HepG2 (cell line): Measurements from ENCODE around the gene SEMA3F. TPM values are rescaled to one million over a fixed set of nuclear protein-coding genes. Genes with fewer than 3 reads are reported as not detected.

Experiments
- DR1 ChIP-seq: sonication (generic); formaldehyde crosslinking; IDR thresholded peaks from 2 replicates; pipeline ENCODE4 v1.8.0; 2021; ENCODE audit warnings: mild to moderate bottlenecking, missing genetic modification reagents, inconsistent platforms
- MIXL1 ChIP-seq: IDR thresholded peaks from 2 replicates; pipeline ENCODE4 v1.6.1; 2016
- NFE2L2 ChIP-seq: fragments of 150-350 bp; IDR thresholded peaks from 2 replicates; pipeline ENCODE4 v1.6.1; 2014; ENCODE audit warnings: low read length
- POLR2G ChIP-seq: fragments of 200-400 bp; formaldehyde crosslinking; IDR thresholded peaks from 2 replicates; pipeline ENCODE4 v1.6.1; 2018; ENCODE audit warnings: mild to moderate bottlenecking, low read depth, low read length, moderate library complexity
- PRMT3 ChIP-seq: sonication (generic); formaldehyde crosslinking; IDR thresholded peaks from 2 replicates; pipeline ENCODE4 v1.8.1; 2022; ENCODE audit warnings: low read depth, mild to moderate bottlenecking, moderate library complexity, missing genetic modification reagents, borderline replicate concordance
- SIN3B ChIP-seq: fragments of 150-350 bp; IDR thresholded peaks from 2 replicates; pipeline ENCODE4 v1.6.1; 2014; ENCODE audit warnings: low read length
- SP2 ChIP-seq: sonication (generic); formaldehyde crosslinking; IDR thresholded peaks from 2 replicates; pipeline ENCODE4 v1.5.1; 2020; ENCODE audit warnings: mild to moderate bottlenecking, missing genetic modification reagents
- SP4 ChIP-seq: sonication (generic); formaldehyde crosslinking; IDR thresholded peaks from 2 replicates; pipeline ENCODE4 v1.8.1; 2023; ENCODE audit warnings: mild to moderate bottlenecking, missing genetic modification reagents
- TAF1 ChIP-seq: sonication (generic); formaldehyde crosslinking; IDR thresholded peaks from 2 replicates; pipeline ENCODE4 v1.4.0; 2020; ENCODE audit warnings: missing genetic modification reagents
- ZHX1 ChIP-seq: sonication (generic); formaldehyde crosslinking; IDR thresholded peaks from 2 replicates; pipeline ENCODE4 v1.8.1; 2022; ENCODE audit warnings: low read depth, mild to moderate bottlenecking, missing genetic modification reagents
- ZNF335 ChIP-seq: sonication (generic); formaldehyde crosslinking; IDR thresholded peaks from 2 replicates; pipeline ENCODE4 v1.4.0; 2020; ENCODE audit warnings: missing genetic modification reagents
- ZNF616 ChIP-seq: sonication (generic); formaldehyde crosslinking; IDR thresholded peaks from 2 replicates; pipeline ENCODE4 v1.5.0; 2020; ENCODE audit warnings: low read depth, mild to moderate bottlenecking, missing genetic modification reagents
- polyA plus RNA-seq, 8 experiments: library from polyadenylated mRNA; depleted of rRNA in 3 of 8; stranded (reverse) in 7 of 8; unstranded in 1 of 8; fragments of >200 nt; fragmentation: Illumina TruSeq in 4 of 8; extraction: Trizol in 4 of 8; gene quantifications; 2 replicates each; pipeline versions ENCODE4 v1.2.1 to v1.2.3, GENCODE V29; 2011 to 2016; ENCODE audit warnings: low read depth in 4 of 8, missing spikeins in 1 of 8, mixed read lengths in 1 of 8; ENCODE audit not compliant: insufficient read depth in 1 of 8
- total RNA-seq, 5 experiments: library from RNA; depleted of rRNA; stranded (reverse); fragments of >200 nt; fragmentation: Illumina TruSeq; extraction: Trizol; gene quantifications; 2 replicates each; pipeline ENCODE4 v1.2.3, GENCODE V29; 2016; ENCODE audit warnings: low read depth in 1 of 5
- TF ChIP-seq, protein P1 (sequence below): sonication (generic); formaldehyde crosslinking; IDR thresholded peaks from 2 replicates; pipeline ENCODE4 v1.4.0; 2020; ENCODE audit warnings: mild to moderate bottlenecking, missing genetic modification reagents, borderline replicate concordance

SEMA3F gene
- total and polyA plus RNA-seq, 2 of the 13 experiments (the other 11 are each of a cell fraction or from before 2014, with no cell fraction given): 7.6 to 17.2 TPM

DNA sequence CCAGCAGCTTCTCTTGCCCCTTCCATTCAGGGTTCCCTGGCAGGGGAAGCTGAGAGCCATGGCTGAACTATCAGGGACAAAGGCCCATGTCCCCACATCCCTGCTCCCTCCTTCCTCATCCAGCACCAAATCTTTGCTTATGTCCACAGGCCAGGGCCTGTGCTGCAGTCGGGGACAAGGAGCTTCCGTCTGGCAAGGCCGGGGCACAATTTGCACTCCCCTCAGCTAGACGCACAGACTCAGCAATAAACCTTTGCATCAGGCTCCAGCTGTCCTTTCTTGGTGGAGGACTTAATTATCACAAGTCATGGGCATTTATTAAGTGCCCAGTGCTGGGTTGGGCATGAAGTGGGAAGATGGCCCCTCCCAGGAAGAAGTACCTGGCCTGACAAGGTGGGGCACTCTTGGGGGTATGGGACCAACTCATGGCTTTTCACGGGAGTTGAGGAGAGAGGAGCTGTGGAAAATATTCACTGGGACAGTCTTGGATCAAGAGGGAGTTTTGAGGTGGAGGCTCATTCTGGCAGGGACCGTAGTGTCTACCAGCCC lies 41.2 kb downstream of the SEMA3F start (continued):
- TF ChIP-seq MIXL1 (CRISPR knock-in tag) (no peak), ZHX1 (0 out of 2 replicates have a peak, but pooled peaks have one; percentile 47), DR1 (peak; percentile 2; the same call in 1 of the 2 replicates), TAF1 (CRISPR knock-in tag) (no peak; the same call in 1 of the 2 replicates), POLR2G (peak; percentile 17; the same call in 1 of the 2 replicates), PRMT3 (CRISPR knock-in tag) (peak; percentile 16; the same call in 1 of the 2 replicates), SP4 (CRISPR knock-in tag) (0 out of 2 replicates have a peak, but pooled peaks have one; percentile 10), NFE2L2 (no peak), ZNF335 (CRISPR knock-in tag) (no peak), ZNF616 (CRISPR knock-in tag) (no peak), SP2 (CRISPR knock-in tag) (0 out of 2 replicates have a peak, but pooled peaks have one; percentile 5), SIN3B (no peak)
- TF ChIP-seq, protein P1, sequence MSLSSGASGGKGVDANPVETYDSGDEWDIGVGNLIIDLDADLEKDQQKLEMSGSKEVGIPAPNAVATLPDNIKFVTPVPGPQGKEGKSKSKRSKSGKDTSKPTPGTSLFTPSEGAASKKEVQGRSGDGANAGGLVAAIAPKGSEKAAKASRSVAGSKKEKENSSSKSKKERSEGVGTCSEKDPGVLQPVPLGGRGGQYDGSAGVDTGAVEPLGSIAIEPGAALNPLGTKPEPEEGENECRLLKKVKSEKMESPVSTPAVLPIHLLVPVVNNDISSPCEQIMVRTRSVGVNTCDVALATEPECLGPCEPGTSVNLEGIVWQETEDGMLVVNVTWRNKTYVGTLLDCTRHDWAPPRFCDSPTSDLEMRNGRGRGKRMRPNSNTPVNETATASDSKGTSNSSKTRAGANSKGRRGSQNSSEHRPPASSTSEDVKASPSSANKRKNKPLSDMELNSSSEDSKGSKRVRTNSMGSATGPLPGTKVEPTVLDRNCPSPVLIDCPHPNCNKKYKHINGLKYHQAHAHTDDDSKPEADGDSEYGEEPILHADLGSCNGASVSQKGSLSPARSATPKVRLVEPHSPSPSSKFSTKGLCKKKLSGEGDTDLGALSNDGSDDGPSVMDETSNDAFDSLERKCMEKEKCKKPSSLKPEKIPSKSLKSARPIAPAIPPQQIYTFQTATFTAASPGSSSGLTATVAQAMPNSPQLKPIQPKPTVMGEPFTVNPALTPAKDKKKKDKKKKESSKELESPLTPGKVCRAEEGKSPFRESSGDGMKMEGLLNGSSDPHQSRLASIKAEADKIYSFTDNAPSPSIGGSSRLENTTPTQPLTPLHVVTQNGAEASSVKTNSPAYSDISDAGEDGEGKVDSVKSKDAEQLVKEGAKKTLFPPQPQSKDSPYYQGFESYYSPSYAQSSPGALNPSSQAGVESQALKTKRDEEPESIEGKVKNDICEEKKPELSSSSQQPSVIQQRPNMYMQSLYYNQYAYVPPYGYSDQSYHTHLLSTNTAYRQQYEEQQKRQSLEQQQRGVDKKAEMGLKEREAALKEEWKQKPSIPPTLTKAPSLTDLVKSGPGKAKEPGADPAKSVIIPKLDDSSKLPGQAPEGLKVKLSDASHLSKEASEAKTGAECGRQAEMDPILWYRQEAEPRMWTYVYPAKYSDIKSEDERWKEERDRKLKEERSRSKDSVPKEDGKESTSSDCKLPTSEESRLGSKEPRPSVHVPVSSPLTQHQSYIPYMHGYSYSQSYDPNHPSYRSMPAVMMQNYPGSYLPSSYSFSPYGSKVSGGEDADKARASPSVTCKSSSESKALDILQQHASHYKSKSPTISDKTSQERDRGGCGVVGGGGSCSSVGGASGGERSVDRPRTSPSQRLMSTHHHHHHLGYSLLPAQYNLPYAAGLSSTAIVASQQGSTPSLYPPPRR (CRISPR knock-in tag): no peak
